SK-N-DZ (cell line): Measurements from ENCODE around the gene SYMPK.

Source experiments
- DNase-seq: peaks from one replicate; pipeline ENCODE4 v3.0.0-alpha.2; 2015; ENCODE audit warnings: low spot score

SYMPK gene

GRCh38 chr19:45767410-45767880 is 95.5 kb downstream of the SYMPK start:
- no peak for DNase-seq

GRCh38 chr19:45766869-45767346 is 96.0 kb downstream of the SYMPK start:
- no peak for DNase-seq

GRCh38 chr19:45766296-45766868 is 96.6 kb downstream of the SYMPK start:
- DNase-seq, result no peak

GRCh38 chr19:45765702-45766295 is 97.1 kb downstream of the SYMPK start:
- no peak for DNase-seq
